Hypothalamus (tissue), 51 donors: ENCODE measurements around the gene BMP2K.

Experiments used
- DNase-seq, 51 donors: peaks; one replicate each; lab custom pipeline; 2025; lab: John Stamatoyannopoulos, UW

BMP2K gene

GRCh38 chr4:78923464-78924312 is 147.5 kb downstream of the BMP2K start:
- DNase-seq: no peak

GRCh38 chr4:78926826-78927225 is 150.7 kb downstream of the BMP2K start:
- DNase-seq: no peak

DNA sequence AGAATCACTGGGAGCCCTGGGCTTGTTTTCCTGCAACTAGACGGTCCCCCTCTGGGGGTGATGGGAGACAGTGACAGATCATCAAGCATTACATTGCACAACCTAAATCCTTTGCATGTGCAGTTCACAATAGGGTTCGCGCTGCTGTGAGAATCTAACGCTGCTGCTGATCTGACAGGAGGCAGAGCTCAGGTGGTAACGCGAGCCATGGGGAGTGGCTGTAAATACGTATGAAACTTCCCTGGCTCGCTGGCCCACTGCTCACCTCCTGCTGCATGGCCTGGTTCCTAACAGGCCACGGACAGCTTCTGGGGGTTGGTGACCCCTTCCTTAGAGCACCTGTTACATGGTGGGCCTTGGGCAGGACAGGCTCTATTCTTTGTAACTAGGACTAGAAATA is 152.7 kb downstream of the BMP2K start:
- DNase-seq: no peak

- no peak for DNase-seq
Observed at GRCh38 chr4:78930016-78930629, 154.0 kb downstream of the BMP2K start.

DNA sequence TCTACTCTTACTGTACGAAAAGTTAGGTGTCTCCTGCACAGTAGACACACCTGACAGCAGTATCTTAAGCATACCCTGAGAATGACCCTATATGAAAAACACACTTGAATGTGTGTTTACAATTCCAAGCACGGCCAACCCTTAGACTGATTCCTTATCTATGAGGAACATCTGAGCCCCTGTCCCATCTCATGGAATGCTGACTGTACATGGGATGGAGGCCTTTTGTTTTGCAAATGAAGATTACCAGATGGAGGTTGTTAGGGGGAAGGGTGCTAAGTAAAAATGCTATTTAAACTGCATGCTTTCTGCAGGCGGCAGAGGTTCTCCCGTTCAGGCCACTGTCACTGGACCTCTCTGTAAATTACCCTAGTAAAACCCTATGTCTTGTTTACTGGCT is 160.8 kb downstream of the BMP2K start:
- no peak for DNase-seq

GRCh38 chr4:78937837-78938236 is 161.7 kb downstream of the BMP2K start:
- peak in 2 of 51 donors; percentile 18 to 43 for DNase-seq

GRCh38 chr4:78938474-78938867 is 162.3 kb downstream of the BMP2K start:
- peak in 1 of 51 donors; percentile 49 for DNase-seq

DNA sequence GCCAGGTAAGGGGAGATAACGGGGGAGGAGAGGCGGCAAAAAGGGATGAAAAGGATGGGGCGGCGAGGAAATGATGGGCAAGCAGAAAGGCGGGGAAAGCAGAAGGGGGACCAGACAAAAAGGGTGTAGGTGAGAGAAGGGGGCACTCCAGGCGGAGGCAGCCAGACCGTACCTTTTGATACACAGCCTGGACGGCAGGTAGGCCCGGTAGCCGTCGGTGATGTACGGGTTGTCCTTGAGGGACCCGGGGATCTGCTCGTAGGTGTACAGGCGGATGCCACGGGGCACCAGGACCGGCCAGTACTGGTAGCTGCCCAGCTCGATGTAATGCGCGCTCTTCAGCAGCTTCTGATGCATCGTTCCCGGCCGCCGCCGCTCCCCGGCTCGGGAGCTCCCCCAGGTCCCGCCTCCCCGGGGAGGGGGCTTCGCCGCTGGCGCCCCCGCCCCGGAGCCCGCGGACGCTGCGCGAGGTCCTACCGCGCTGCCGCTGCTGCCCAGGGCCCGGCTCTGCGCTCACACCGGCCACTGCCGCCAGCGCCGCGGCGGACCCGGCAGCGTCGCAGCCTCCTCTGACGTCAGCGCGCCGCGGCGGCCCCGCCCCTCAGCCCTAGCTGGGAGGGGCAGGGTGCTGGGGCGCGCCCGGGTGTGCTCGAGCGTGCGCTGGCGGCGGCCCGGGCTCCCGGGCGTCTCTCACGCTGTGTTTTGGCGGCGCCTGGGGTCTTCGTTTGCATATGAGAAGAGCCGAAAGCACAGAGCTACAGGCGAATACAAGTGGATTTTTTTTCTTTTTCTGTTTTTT is 162.9 kb downstream of the BMP2K start, which contains the start of gene PAQR3:
Gene PAQR3 (minus strand): TSS at position 571 of the 799 bp plus-strand sequence. CDS start 214 bp downstream, at position 357.
- DNase-seq: peak in 50 of 51 donors; percentile 25 to 86 (median 68)

DNA sequence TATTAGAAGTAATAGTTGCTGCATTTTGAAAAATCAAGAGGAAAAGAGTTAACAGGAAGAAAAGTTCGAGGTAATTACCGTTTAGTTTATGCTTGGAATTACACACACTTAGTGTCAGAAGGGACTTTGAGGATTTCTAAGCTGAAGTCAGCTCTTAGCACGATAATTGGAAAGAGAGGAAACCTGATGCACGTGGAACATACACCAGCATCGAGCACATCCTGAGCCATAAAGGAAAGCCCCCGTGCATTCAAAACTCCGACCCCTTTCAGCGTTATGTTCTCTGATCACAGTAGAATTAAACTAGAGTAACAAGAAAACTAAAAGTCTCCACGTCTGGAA is 163.5 kb downstream of the BMP2K start:
- no peak for DNase-seq

DNA sequence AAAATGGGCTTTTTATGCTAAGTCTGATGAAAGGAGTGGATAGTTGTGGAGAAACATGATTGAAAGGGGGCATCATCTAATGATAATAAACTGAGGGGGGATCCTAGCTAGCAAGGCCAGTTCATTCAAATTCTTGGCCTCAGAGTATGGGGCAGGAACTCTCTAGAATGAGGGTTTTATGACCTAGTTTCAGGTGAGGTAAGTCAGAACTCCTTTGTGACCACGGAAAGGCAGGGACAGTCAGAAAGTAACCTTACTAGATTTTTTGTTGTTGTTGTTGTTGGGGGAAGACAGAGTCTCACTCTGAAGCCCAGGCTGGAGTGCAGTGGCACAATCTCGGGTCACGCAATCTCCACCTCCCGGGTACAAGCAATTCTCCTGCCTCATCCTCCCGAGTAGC is 164.6 kb downstream of the BMP2K start:
- no peak for DNase-seq

- DNase-seq: no peak
Observed at GRCh38 chr4:78944381-78944780, 168.2 kb downstream of the BMP2K start.

GRCh38 chr4:78945651-78946179 is 169.6 kb downstream of the BMP2K start:
- no peak for DNase-seq

DNA sequence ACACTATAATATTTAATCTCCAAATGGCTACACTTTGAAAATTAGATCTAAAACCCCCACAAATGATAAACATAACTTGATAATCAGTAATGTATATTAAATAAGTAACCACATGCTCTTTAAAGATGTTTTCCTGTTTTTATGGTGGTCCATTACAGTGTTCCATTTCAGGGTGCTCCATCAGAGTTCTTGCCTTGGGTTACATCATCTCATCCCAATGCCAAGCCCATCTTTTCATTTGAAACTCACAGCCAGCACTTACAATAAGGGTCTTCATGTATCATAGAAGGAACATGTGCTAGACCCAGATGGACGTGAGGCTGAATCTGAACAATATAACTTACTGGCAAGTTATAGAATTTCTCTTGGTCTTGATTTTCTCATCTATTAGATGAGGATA is 173.6 kb downstream of the BMP2K start:
- no peak for DNase-seq

DNA sequence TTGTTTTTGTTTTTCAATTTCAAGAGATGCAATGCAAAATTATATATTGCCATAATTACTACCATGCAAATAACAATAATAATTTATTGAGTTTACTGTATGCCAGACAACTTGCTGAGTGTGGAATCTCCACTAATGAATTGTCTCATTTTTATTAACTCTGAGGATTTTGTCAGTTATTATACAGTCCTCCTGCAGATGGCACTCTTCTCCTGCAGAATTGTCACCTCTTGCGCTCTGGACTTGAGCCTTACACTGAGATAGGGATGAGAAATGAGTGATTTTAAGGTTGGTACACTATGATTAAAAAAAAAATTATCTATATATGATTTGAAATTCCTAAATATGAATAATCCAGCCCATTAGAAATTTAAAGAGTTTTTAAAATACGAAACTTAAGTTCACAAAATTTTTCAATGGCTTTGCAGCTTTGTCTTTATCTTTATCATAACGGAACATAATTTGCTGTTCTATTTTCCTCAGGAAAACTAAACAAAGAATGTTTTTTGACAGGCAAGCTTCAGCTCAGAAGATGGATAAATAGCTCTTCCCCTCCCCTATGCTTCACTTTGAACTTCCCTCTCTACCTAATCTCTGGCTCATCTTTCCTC is 175.8 kb downstream of the BMP2K start:
- DNase-seq: peak in 9 of 51 donors; percentile 2 to 32 (median 13)

GRCh38 chr4:78953231-78953630 is 177.1 kb downstream of the BMP2K start:
- no peak for DNase-seq

- DNase-seq: no peak
Observed at GRCh38 chr4:78953769-78954666, 177.9 kb downstream of the BMP2K start.

- DNase-seq: no peak
Observed at GRCh38 chr4:78956975-78957374, 180.8 kb downstream of the BMP2K start.

DNA sequence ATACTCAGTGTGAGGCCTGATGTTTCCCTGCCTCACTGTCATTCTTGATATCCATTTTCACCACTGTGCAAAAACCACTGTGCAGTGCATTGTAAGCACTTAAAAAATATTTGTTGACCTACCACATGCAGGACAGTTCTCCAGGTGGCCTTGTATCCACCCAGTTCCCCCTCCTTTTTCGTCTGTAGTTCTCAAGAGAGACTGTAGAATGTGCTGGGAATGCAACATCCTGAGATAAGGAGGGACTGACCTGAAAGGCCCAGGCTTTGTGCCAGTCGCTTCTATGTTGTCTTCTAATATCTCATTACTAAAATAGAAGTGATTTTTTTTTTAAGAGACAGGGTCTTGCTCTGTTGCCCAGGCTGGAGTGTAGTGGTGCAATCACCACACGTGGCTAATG is 184.8 kb downstream of the BMP2K start:
- no peak for DNase-seq
